ENCODE results near the gene TSSK2. TPM values are rescaled to one million over a fixed set of nuclear protein-coding genes. Genes with fewer than 3 reads are reported as not detected.

The TSSK2 gene
- total and polyA plus RNA-seq, 2 experiments from 2014 or later: not detected

GRCh38 chr22:19132693-19133400 lies 1.7 kb downstream of the TSSK2 start:
- H4K20me1 ChIP-seq (replicated peaks; ENCODE audit: insufficient read depth): no peaks in the 10 kb centered on the region
- no peaks in the 10 kb centered on the region for H3K27me3 ChIP-seq (ENCODE audit: insufficient read depth)
- H3K36me3 ChIP-seq (ENCODE audit: insufficient read depth): no peaks in the 10 kb centered on the region
- H2AFZ ChIP-seq: no peak overlapping the region
- Mint-ChIP-seq H3K4me3 (no peak overlapping the region), H3K36me3 (ENCODE audit: low read depth) (peaks cover 36% of the 10 kb centered on the region), H3K27ac (no peak overlapping the region), H3K9me3 (no peaks in the 10 kb centered on the region), H3K27me3 (ENCODE audit: insufficient read depth, low read depth, poor library complexity) (peaks cover 16% of the 10 kb centered on the region), H3K4me1 (peaks cover 7% of the 10 kb centered on the region; the same call in 1 of the 3 replicates)
- ATAC-seq: no peak
- no peaks in the 10 kb centered on the region for H3K79me2 ChIP-seq (replicated peaks; ENCODE audit: insufficient read depth)
- H3K27ac ChIP-seq (ENCODE audit: low read depth): no peak overlapping the region
- no peak for DNase-seq (ENCODE audit: low spot score)
- H3K4me3 ChIP-seq: no peak overlapping the region
- H3F3A ChIP-seq (replicated peaks; ENCODE audit: low read depth): no peaks in the 10 kb centered on the region
- no peaks in the 10 kb centered on the region for H3K9me2 ChIP-seq (ENCODE audit: insufficient read depth)
- no peaks in the 10 kb centered on the region for H3K4me1 ChIP-seq (ENCODE audit: insufficient read depth)
- H3K4me2 ChIP-seq: no peak overlapping the region
- TF ChIP-seq JUNB (IDR thresholded peaks at IDR 0.05; ENCODE audit: unreplicated experiment) (no peak), ZNF462 (CRISPR knock-in tag; IDR thresholded peaks at IDR 0.05) (no peak), NANOG (IDR thresholded peaks at IDR 0.05; ENCODE audit: borderline replicate concordance) (no peak), ZNF114 (CRISPR knock-in tag; IDR thresholded peaks at IDR 0.05) (no peak), CTCF (conservative IDR thresholded peaks at IDR 0.05; ENCODE audit: low read depth in 2 of 2) (no peak), EZH2phosphoT487 (IDR thresholded peaks at IDR 0.05; ENCODE audit: unreplicated experiment) (no peak), ETS1 (IDR thresholded peaks at IDR 0.05) (no peak), ZNF331 (CRISPR knock-in tag; IDR thresholded peaks at IDR 0.05; ENCODE audit: low read depth) (no peak), REST (IDR thresholded peaks at IDR 0.05; ENCODE audit: unreplicated experiment) (no peak), POLR2AphosphoS5 (IDR thresholded peaks at IDR 0.05; ENCODE audit: low read depth) (no peak), CREB1 (CRISPR knock-in tag; IDR thresholded peaks at IDR 0.05; ENCODE audit: low read depth) (no peak)

Data from GM23338 (cell line).